Measurements from ENCODE around the gene OR56B1. TPM values are rescaled to one million over a fixed set of nuclear protein-coding genes. Genes with fewer than 3 reads are reported as not detected.
A peak's percentile ranks its signal among the peaks of the same experiment; 100 is the strongest.

Gene OR56B1
- total RNA-seq, 1 experiment from 2014 or later, result not detected

DNA sequence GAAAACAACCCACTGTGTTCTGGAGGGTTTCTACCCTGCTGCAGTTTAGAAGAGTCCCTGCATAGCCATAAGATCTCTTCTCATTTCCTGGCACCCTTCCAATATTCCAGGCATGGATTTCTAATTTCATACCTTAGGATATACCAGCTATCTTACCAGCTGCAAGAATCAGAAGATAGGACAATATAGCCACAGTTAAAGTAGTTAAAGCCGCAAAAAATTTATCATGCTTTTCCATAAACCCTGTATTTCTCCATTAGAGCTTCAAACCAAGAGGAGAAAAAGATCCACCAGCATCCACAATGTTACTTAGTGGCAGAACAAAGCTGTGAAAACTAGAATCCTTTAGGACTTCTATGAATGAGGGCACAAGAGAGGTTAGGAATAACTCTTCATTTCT, 8.6 kb upstream of the OR56B1 start:
- no peak for DNase-seq (ENCODE audit: low read depth)

DNA sequence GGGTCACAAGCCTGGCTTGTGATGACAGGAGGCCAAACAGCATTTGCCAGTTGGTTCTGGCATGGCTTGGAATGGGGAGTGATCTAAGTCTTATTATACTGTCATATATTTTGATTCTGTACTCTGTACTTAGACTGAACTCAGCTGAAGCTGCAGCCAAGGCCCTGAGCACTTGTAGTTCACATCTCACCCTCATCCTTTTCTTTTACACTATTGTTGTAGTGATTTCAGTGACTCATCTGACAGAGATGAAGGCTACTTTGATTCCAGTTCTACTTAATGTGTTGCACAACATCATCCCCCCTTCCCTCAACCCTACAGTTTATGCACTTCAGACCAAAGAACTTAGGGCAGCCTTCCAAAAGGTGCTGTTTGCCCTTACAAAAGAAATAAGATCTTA, 843 bp downstream of the OR56B1 start:
- no peak for DNase-seq (ENCODE audit: low read depth)

DNA sequence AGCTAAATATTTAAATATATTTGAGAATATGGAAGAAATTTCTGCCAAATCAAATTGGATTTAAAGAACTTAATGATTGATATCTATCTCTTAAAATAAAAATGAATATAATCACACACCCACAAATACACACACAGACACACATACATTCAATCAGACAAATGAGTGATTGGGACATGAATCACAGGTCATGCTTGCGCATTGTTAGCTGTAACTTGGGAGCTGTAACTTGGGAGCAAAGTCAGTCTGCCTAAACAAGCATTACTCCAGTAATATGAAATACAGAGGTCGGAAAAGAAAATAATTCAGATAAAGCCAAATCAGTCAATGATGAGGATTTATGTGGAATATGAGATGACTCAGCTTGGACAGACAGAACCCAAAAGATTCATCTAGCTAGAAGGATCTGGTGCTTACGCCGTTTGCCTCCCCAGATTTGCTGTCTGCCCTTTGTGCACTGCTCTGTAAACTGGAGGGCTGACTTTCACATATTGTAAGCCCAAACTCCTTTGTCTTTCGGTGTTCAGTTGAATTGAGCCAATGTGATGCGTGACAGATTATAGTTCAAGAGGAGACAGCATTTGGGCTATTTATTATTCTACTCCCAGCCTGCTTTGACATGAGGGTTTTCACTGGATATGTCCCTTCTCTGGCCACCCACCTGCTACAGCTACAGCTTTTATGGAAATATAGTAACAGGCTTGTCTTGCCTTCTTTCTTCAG, 1.6 kb downstream of the OR56B1 start:
- no peak for DNase-seq (ENCODE audit: low read depth)

DNA sequence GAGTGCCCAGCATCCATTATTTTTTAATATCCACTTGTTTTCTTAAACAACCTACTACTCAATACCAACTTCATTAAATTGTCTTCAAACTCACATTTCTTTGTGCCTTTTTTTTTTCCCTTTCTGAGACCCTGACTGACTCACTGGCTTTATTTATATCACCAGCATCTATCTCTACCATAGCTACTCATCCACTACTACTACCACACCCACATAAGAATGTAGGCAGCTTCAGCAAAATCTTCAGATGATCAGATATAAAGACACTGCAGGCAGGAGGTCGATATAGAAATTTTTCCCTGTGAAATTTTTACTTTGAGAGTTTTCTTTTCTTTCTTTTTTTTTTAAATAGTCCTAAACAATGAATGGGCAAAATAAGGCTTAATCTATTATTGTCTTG, 2.2 kb downstream of the OR56B1 start:
- DNase-seq (ENCODE audit: low read depth), result no peak

DNA sequence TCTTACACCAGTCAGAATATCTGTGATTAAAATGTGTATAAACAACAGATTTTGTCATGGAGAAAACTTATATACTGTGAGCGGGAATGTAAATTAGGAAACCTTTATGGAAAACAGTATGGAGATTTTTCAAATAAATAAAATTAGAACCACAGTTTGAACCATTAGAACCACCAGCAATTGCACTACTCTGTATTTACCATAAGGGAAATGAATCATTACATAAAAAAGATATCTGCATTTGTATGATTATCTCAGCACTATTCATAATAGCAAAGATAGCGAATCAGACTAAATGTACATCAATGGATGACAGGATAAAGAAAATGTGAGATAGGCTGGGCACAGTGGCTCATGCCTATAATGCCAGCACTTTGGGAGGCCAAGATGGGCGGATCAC, 10.4 kb downstream of the OR56B1 start:
- DNase-seq (ENCODE audit: low read depth), result no peak

DNA sequence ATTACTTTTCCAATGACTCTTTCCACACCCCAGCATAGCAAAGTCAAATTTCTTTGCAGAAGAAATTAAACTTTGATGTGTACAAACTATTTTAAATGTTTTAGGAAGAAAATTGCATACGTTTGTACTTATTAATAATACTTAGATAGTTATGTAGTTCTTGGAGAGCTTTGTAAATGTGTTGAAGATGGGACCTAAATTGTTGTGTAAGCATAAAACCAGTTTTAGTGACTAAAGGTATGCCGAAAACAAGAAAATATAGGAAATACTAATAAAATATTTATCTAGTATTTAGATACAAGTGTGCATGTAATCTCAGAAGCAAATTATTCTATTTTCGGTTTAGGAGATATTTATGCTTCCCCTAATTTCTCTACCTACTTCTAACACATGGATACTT, 13.6 kb downstream of the OR56B1 start:
- DNase-seq (ENCODE audit: low read depth), result no peak

DNA sequence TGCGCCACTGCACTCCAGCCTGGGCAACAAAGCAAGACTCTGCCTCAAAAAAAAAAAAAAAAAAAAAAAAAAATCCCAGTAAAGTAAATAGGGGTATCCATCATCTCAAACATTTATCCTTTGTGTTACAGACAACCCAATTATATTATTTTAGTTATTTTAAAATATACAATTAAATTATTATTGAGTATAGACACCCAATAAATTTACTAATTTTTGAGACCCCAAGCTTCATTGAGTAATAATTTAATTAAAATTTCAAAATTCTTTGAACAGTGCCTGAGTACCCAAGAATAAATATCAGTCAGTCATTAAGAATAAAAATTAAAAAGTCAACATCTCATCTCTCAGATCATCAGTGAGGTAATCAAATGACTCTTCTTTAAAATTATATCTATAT, 17.7 kb downstream of the OR56B1 start, which contains the start of gene OR52N4:
TSS of gene OR52N4 (plus strand) at position 301 of the 400 bp plus-strand sequence. CDS start 498 bp downstream, outside the sequence.
- DNase-seq (ENCODE audit: low read depth), result no peak

DNA sequence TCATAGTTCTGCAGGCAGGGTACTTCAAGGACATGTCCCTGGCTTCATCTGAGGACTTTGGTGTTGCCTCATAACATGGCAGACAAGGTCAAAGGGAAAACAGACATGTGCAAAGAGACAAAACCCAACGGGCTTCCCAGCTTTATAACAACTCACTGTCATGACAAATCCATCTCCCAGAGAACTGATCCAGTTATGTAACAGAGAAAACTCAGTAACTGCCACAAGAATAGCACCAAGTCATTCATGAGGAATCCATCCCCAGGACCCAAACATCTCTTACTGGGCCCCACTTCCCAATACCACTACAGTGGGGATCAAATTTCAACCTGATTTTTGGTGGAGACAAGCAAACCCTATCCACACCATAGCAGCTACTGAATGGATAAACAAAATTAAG, 30.8 kb downstream of the OR56B1 start:
- peak; percentile 6 for DNase-seq (ENCODE audit: low read depth)

DNA sequence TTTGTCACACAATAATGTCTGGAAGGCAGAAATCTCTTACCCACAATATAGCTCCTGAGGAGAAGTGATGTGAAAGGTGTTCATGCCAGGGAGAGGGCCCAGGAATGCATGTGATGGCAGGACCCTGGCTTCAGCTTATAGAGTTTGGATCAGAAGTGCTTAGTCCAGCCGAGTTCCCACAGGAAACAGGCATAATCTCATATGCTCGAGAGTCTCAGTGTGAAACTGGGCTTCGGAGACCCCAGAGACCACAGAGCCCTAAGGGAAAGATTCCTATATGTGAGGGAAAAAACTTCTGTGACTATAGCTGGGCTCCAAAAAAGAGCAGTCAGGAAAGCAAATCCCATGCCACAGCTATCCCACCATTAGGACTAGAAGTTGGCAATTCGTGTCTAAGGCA, 47.0 kb downstream of the OR56B1 start, which contains the start of gene OR52N5:
TSS of gene OR52N5 (minus strand) at position 101 of the 400 bp plus-strand sequence. CDS start 4,721 bp downstream, outside the sequence.
- no peak for DNase-seq (ENCODE audit: low read depth)

Other genes with a start within 250 kb of the OR56B1 start
- not detected in 2 replicates for gene OR52D1, start 247.8 kb upstream of the OR56B1 start, total RNA-seq (2014; rRNA removed; shearing (Covaris generic))
- gene UBQLN3, start 226.5 kb upstream of the OR56B1 start, total RNA-seq (2014; rRNA removed; shearing (Covaris generic)), result not detected in 2 replicates
- gene UBQLNL, start 219.7 kb upstream of the OR56B1 start, total RNA-seq (2014; rRNA removed; shearing (Covaris generic)), result not detected in 2 replicates
- gene OR52H1, start 187.9 kb upstream of the OR56B1 start, total RNA-seq (2014; rRNA removed; shearing (Covaris generic)), result not detected in 2 replicates
- not detected in 2 replicates for gene OR52B6, start 155.6 kb upstream of the OR56B1 start, total RNA-seq (2014; rRNA removed; shearing (Covaris generic))
- gene TRIM6, start 139.8 kb upstream of the OR56B1 start, total RNA-seq (2014; rRNA removed; shearing (Covaris generic)), result 2.3 and 3.1 TPM in 2 replicates
- 6.4 and 7.1 TPM in 2 replicates for gene TRIM34, start 111.4 kb upstream of the OR56B1 start, total RNA-seq (2014; rRNA removed; shearing (Covaris generic))
- 14.8 and 17.8 TPM in 2 replicates for gene TRIM5, start 51.4 kb upstream of the OR56B1 start, total RNA-seq (2014; rRNA removed; shearing (Covaris generic))
- 5.5 and 10.1 TPM in 2 replicates for gene TRIM22, start 46.7 kb upstream of the OR56B1 start, total RNA-seq (2014; rRNA removed; shearing (Covaris generic))
- not detected in 2 replicates for gene OR52N4, start 17.8 kb downstream of the OR56B1 start, total RNA-seq (2014; rRNA removed; shearing (Covaris generic))
- not detected in 2 replicates for gene OR52N5, start 46.9 kb downstream of the OR56B1 start, total RNA-seq (2014; rRNA removed; shearing (Covaris generic))
- not detected in 2 replicates for gene OR52N1, start 54.8 kb downstream of the OR56B1 start, total RNA-seq (2014; rRNA removed; shearing (Covaris generic))
- not detected in 2 replicates for gene OR52N2, start 72.5 kb downstream of the OR56B1 start, total RNA-seq (2014; rRNA removed; shearing (Covaris generic))
- gene OR52E6, start 105.4 kb downstream of the OR56B1 start, total RNA-seq (2014; rRNA removed; shearing (Covaris generic)), result not detected in 2 replicates
- gene OR52E8, start 121.2 kb downstream of the OR56B1 start, total RNA-seq (2014; rRNA removed; shearing (Covaris generic)), result not detected in 2 replicates
- gene OR52E4, start 144.2 kb downstream of the OR56B1 start, total RNA-seq (2014; rRNA removed; shearing (Covaris generic)), result not detected in 2 replicates
- gene OR52E5, start 156.8 kb downstream of the OR56B1 start, total RNA-seq (2014; rRNA removed; shearing (Covaris generic)), result not detected in 2 replicates
- gene OR56A3, start 205.8 kb downstream of the OR56B1 start, total RNA-seq (2014; rRNA removed; shearing (Covaris generic)), result not detected in 2 replicates
- gene OR56A5, start 232.0 kb downstream of the OR56B1 start, total RNA-seq (2014; rRNA removed; shearing (Covaris generic)), result not detected in 2 replicates

Measured in RPMI7951 (cell line).